ENCODE data around the gene B3GLCT. TPM values are rescaled to one million over a fixed set of nuclear protein-coding genes. Genes with fewer than 3 reads are reported as not detected.

The B3GLCT gene
- total and polyA plus RNA-seq, 2 experiments from 2014 or later = 2.2 to 4.4 TPM

DNA sequence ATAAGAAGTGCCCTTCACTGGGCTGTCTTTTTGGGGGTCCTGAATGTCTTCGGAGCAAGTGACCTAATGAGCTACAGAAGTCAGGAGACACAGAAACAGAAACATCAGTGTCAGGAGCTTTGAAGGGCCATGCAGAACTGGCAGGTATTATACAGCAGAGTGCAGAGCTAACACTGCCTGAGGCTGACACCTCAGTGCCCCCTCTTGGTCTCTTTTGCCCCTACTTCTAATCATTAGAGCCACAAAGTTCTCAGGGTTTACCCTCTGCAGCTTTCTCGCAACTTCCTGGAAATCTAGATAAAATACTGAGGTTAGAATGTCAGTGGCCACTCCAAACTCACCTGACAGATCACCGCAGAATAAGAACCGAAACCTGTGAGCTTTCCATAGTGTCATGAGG is 172.7 kb downstream of the B3GLCT start:
- no peaks in the 10 kb centered on the region for H3K27me3 ChIP-seq (ENCODE audit: insufficient read depth)
- H3K4me3 ChIP-seq = no peak overlapping the region
- Mint-ChIP-seq H3K27me3 (ENCODE audit: insufficient read depth, low read depth, poor library complexity) (peaks cover 5% of the 10 kb centered on the region), H3K9me3 (no peaks in the 10 kb centered on the region), H3K36me3 (ENCODE audit: low read depth) (no peaks in the 10 kb centered on the region), H3K4me3 (no peak overlapping the region), H3K27ac (no peak overlapping the region), H3K4me1 (no peaks in the 10 kb centered on the region)
- H3K9me2 ChIP-seq (ENCODE audit: insufficient read depth) = no peaks in the 10 kb centered on the region; the same call in 1 of the 2 replicates
- no peak for TF ChIP-seq STAT1 (IDR thresholded peaks at IDR 0.05; ENCODE audit: unreplicated experiment)
- TF ChIP-seq, protein P1, sequence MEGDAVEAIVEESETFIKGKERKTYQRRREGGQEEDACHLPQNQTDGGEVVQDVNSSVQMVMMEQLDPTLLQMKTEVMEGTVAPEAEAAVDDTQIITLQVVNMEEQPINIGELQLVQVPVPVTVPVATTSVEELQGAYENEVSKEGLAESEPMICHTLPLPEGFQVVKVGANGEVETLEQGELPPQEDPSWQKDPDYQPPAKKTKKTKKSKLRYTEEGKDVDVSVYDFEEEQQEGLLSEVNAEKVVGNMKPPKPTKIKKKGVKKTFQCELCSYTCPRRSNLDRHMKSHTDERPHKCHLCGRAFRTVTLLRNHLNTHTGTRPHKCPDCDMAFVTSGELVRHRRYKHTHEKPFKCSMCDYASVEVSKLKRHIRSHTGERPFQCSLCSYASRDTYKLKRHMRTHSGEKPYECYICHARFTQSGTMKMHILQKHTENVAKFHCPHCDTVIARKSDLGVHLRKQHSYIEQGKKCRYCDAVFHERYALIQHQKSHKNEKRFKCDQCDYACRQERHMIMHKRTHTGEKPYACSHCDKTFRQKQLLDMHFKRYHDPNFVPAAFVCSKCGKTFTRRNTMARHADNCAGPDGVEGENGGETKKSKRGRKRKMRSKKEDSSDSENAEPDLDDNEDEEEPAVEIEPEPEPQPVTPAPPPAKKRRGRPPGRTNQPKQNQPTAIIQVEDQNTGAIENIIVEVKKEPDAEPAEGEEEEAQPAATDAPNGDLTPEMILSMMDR (conservative IDR thresholded peaks at IDR 0.05; ENCODE audit: low read depth in 2 of 2) = peak in 1 of 2 experiments; percentile 42; a peak in 2 of 4 replicates
- ATAC-seq = peak; percentile 68
- no peaks in the 10 kb centered on the region for H3F3A ChIP-seq (replicated peaks; ENCODE audit: low read depth)
- peak overlapping the region; percentile 43; the same call in 1 of the 2 replicates for H2AFZ ChIP-seq
- no peaks in the 10 kb centered on the region for H4K20me1 ChIP-seq (replicated peaks; ENCODE audit: insufficient read depth)
- H3K79me2 ChIP-seq (replicated peaks; ENCODE audit: insufficient read depth) = no peaks in the 10 kb centered on the region
- H3K27ac ChIP-seq (ENCODE audit: low read depth) = no peak overlapping the region
- H3K4me1 ChIP-seq (ENCODE audit: insufficient read depth) = no peaks in the 10 kb centered on the region
- no peak overlapping the region for H3K4me2 ChIP-seq
- DNase-seq (ENCODE audit: low spot score) = peak; percentile 8
- no peaks in the 10 kb centered on the region for H3K36me3 ChIP-seq (ENCODE audit: insufficient read depth)

DNA sequence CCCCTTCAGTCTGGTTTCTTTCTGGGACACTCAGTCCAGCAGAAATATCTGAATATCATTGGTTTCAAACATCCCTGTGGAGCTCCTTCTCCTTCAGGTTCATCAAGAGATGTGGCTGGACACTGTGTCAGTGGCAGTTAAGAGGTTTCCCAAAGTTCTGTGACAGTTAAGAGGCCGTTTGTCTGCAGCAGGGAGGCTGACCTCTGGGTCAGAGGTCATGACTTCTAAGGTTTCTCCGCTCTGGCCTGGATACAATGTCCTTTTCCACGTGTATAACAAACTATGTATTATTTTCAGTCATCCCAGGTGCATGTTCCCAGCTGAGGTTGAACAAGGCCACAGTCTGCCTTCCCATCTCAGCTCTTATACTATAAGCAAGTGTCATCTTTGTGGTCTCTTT is 174.9 kb downstream of the B3GLCT start:
- no peak overlapping the region for H3K4me3 Mint-ChIP-seq
- Histone ChIP-seq H3K4me2 (no peak overlapping the region), H4K20me1 (replicated peaks; ENCODE audit: insufficient read depth) (no peaks in the 10 kb centered on the region), H3K4me1 (ENCODE audit: insufficient read depth) (no peaks in the 10 kb centered on the region), H3K9me2 (ENCODE audit: insufficient read depth) (no peaks in the 10 kb centered on the region; the same call in 1 of the 2 replicates), H3K27me3 (ENCODE audit: insufficient read depth) (no peaks in the 10 kb centered on the region), H3K36me3 (ENCODE audit: insufficient read depth) (no peaks in the 10 kb centered on the region), H3K79me2 (replicated peaks; ENCODE audit: insufficient read depth) (no peaks in the 10 kb centered on the region), H2AFZ (no peak overlapping the region), H3K4me3 (no peak overlapping the region), H3K27ac (ENCODE audit: low read depth) (no peak overlapping the region), H3F3A (replicated peaks; ENCODE audit: low read depth) (no peaks in the 10 kb centered on the region)
- no peak overlapping the region for H3K27ac Mint-ChIP-seq
- DNase-seq (ENCODE audit: low spot score) = no peak
- H3K36me3 Mint-ChIP-seq (ENCODE audit: low read depth) = no peaks in the 10 kb centered on the region
- H3K4me1 Mint-ChIP-seq = no peaks in the 10 kb centered on the region
- peaks cover 5% of the 10 kb centered on the region for H3K27me3 Mint-ChIP-seq (ENCODE audit: insufficient read depth, low read depth, poor library complexity)
- H3K9me3 Mint-ChIP-seq = no peaks in the 10 kb centered on the region
- ATAC-seq = no peak
- TF ChIP-seq, protein P2, sequence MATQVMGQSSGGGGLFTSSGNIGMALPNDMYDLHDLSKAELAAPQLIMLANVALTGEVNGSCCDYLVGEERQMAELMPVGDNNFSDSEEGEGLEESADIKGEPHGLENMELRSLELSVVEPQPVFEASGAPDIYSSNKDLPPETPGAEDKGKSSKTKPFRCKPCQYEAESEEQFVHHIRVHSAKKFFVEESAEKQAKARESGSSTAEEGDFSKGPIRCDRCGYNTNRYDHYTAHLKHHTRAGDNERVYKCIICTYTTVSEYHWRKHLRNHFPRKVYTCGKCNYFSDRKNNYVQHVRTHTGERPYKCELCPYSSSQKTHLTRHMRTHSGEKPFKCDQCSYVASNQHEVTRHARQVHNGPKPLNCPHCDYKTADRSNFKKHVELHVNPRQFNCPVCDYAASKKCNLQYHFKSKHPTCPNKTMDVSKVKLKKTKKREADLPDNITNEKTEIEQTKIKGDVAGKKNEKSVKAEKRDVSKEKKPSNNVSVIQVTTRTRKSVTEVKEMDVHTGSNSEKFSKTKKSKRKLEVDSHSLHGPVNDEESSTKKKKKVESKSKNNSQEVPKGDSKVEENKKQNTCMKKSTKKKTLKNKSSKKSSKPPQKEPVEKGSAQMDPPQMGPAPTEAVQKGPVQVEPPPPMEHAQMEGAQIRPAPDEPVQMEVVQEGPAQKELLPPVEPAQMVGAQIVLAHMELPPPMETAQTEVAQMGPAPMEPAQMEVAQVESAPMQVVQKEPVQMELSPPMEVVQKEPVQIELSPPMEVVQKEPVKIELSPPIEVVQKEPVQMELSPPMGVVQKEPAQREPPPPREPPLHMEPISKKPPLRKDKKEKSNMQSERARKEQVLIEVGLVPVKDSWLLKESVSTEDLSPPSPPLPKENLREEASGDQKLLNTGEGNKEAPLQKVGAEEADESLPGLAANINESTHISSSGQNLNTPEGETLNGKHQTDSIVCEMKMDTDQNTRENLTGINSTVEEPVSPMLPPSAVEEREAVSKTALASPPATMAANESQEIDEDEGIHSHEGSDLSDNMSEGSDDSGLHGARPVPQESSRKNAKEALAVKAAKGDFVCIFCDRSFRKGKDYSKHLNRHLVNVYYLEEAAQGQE (IDR thresholded peaks at IDR 0.05; ENCODE audit: unreplicated experiment) = no peak
- no peak for TF ChIP-seq POLR2AphosphoS5 (IDR thresholded peaks at IDR 0.05; ENCODE audit: low read depth)
- TF ChIP-seq ZNF331 (CRISPR knock-in tag; IDR thresholded peaks at IDR 0.05; ENCODE audit: low read depth) = no peak
- TF ChIP-seq EZH2phosphoT487 (IDR thresholded peaks at IDR 0.05; ENCODE audit: unreplicated experiment) = no peak
- TF ChIP-seq, protein P1 (conservative IDR thresholded peaks at IDR 0.05; ENCODE audit: low read depth in 2 of 2) = no peak
- TF ChIP-seq EZH2 (IDR thresholded peaks at IDR 0.05; ENCODE audit: low read depth, unreplicated experiment) = no peak
- no peak for TF ChIP-seq CREB1 (CRISPR knock-in tag; IDR thresholded peaks at IDR 0.05; ENCODE audit: low read depth)
- TF ChIP-seq ZNF114 (CRISPR knock-in tag; IDR thresholded peaks at IDR 0.05) = no peak
- no peak for TF ChIP-seq JUNB (IDR thresholded peaks at IDR 0.05; ENCODE audit: unreplicated experiment)
- no peak for TF ChIP-seq NANOG (IDR thresholded peaks at IDR 0.05; ENCODE audit: borderline replicate concordance)
- no peak for TF ChIP-seq STAT1 (IDR thresholded peaks at IDR 0.05; ENCODE audit: unreplicated experiment)
- TF ChIP-seq, protein P3, sequence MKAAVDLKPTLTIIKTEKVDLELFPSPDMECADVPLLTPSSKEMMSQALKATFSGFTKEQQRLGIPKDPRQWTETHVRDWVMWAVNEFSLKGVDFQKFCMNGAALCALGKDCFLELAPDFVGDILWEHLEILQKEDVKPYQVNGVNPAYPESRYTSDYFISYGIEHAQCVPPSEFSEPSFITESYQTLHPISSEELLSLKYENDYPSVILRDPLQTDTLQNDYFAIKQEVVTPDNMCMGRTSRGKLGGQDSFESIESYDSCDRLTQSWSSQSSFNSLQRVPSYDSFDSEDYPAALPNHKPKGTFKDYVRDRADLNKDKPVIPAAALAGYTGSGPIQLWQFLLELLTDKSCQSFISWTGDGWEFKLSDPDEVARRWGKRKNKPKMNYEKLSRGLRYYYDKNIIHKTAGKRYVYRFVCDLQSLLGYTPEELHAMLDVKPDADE (IDR thresholded peaks at IDR 0.05) = no peak
